GM18520 (cell line): ENCODE measurements around the gene RWDD1.
"Not testable (repeated sequence)": the region's sequence is repeated elsewhere in the genome, so short reads cannot be mapped to it uniquely, and the experiment has no call there.

Experiments used
- ATAC-seq: cut with Tn5 transposase; IDR thresholded peaks from one replicate; pipeline ENCODE4 v1.9.1; 2021; ENCODE audit not compliant: unreplicated experiment

The RWDD1 gene

GRCh38 chr6:116604868-116605267, 33.6 kb downstream of the RWDD1 start:
- ATAC-seq: not testable (repeated sequence)

DNA sequence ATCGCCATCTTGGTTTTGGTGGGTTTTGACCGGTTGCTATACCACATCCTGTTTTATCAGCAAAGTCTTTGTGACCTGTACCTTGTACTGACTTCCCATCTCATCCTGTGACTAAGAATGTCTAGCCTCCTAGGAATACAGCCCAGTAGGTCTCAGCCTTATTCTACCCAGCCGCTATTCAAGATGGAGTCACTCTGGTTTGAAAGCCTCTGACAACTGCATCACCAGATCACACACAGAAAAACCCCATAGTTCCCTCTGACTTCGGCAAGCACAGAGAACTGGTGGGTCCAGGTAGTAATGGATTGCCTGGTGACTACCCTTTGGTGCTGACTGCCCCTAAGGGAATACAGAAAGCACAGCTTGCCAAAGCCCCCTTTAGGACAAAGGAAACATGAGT, 34.6 kb downstream of the RWDD1 start:
- ATAC-seq: no peak

- no peak for ATAC-seq
Measured at GRCh38 chr6:116611056-116611455, 39.8 kb downstream of the RWDD1 start.

- ATAC-seq: peak; percentile 97
Measured at GRCh38 chr6:116615937-116616736, 44.8 kb downstream of the RWDD1 start, which contains the start of gene RSPH4A. Gene RSPH4A (plus strand): TSS chr6:116616479. CDS start chr6:116616624, 145 bp downstream.

GRCh38 chr6:116616737-116617053, 45.4 kb downstream of the RWDD1 start:
- ATAC-seq: no peak

DNA sequence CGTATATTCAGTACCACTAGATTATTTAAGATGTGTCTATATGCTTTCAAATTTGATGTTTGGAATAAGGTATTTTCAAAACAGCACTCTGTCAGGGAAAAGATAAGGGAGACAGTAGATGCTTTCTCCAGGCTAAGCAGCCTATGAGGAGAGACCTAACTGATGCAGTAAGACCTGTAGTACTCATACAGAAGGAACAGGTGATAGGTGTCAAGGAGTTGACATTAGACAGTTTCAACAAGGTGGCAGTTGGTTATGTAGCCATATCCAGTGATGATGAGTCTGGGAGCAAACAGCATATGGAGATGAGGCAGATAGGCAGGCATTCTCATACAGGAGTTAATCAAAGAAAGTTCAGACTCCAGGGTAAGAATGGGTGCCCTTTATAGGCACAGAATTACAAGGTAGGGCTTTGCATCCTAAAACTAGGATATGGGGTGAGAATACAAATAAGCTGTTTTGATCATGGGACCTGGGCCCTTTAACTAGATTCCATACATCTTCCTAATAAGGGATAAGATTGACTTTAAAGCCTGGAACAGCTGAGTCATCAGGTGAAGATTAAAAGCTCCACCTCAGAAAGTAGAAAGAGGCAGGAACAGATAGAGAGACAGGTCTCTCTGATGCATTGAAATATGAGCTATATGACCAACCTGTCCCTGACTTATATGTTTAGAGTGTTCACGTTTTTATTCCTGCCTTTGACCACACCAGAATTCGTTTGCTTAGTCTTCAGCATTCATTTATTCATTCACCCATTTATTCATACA, 52.9 kb downstream of the RWDD1 start:
- no peak for ATAC-seq

GRCh38 chr6:116625872-116626271, 54.6 kb downstream of the RWDD1 start:
- no peak for ATAC-seq

- no peak for ATAC-seq
Measured at GRCh38 chr6:116629563-116629981, 58.3 kb downstream of the RWDD1 start.

GRCh38 chr6:116631379-116631990, 60.2 kb downstream of the RWDD1 start:
- ATAC-seq: no peak

DNA sequence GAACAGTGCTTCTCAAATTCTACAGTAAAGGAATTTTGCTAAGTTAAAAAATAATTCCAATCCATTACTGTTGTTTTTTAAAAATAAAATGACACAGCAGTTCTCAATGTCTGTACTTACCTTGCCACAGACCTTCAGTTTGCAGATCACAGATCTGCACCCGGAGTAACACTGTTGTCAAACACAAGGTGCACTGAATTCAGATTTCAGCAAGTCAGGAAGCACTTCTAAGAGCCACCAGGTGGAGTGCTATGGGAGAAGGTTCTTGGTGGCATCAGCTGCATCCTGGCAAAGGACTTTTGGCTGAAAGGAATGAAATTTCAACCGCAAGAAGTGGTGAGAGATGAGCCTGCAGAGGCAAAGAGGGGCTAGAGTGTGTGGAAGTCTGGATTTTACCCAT, 62.4 kb downstream of the RWDD1 start:
- ATAC-seq: no peak
